ENCODE results near the gene PRKAG2.
"Not testable (repeated sequence)": the region's sequence is repeated elsewhere in the genome, so short reads cannot be mapped to it uniquely, and the experiment has no call there.

Gene PRKAG2

GRCh38 chr7:151829707-151830106 is 47.2 kb downstream of the PRKAG2 start:
- no peak overlapping the region for H3K4me3 Mint-ChIP-seq
- peaks cover 8% of the 10 kb centered on the region for H3K4me1 Mint-ChIP-seq (ENCODE audit: low read depth)
- H3K27ac Mint-ChIP-seq, result no peak overlapping the region
- no peaks in the 10 kb centered on the region for H3K27me3 Mint-ChIP-seq (ENCODE audit: low read depth)
- H3K36me3 Mint-ChIP-seq (ENCODE audit: low read depth), result no peaks in the 10 kb centered on the region
- no peaks in the 10 kb centered on the region for H3K9me3 Mint-ChIP-seq
- no peak for DNase-seq (ENCODE audit: low spot score)

- no peak for DNase-seq (ENCODE audit: low spot score)
- peaks cover 4% of the 10 kb centered on the region for H3K4me1 Mint-ChIP-seq (ENCODE audit: low read depth)
- H3K36me3 Mint-ChIP-seq (ENCODE audit: low read depth), result no peaks in the 10 kb centered on the region
- no peak overlapping the region for H3K4me3 Mint-ChIP-seq
- H3K27me3 Mint-ChIP-seq (ENCODE audit: low read depth), result no peaks in the 10 kb centered on the region
- no peak overlapping the region for H3K27ac Mint-ChIP-seq
- H3K9me3 Mint-ChIP-seq, result no peaks in the 10 kb centered on the region
Measured at GRCh38 chr7:151827620-151828019, 49.3 kb downstream of the PRKAG2 start.

GRCh38 chr7:151826316-151826715 is 50.6 kb downstream of the PRKAG2 start:
- not testable (repeated sequence) for H3K27me3 Mint-ChIP-seq (ENCODE audit: low read depth); H3K4me1 Mint-ChIP-seq (ENCODE audit: low read depth)

GRCh38 chr7:151825721-151826120 is 51.2 kb downstream of the PRKAG2 start:
- H3K27me3 Mint-ChIP-seq (ENCODE audit: low read depth), result no peaks in the 10 kb centered on the region
- no peak for DNase-seq (ENCODE audit: low spot score)
- H3K4me3 Mint-ChIP-seq, result no peak overlapping the region
- H3K9me3 Mint-ChIP-seq, result no peaks in the 10 kb centered on the region
- H3K27ac Mint-ChIP-seq, result no peak overlapping the region
- H3K36me3 Mint-ChIP-seq (ENCODE audit: low read depth), result no peaks in the 10 kb centered on the region
- H3K4me1 Mint-ChIP-seq (ENCODE audit: low read depth), result peaks cover 4% of the 10 kb centered on the region

More at GRCh38 chr7:151826316-151826715, 50.6 kb downstream of the PRKAG2 start:
- not testable (repeated sequence) for H3K9me3 Mint-ChIP-seq; H3K4me3 Mint-ChIP-seq; H3K36me3 Mint-ChIP-seq (ENCODE audit: low read depth); H3K27ac Mint-ChIP-seq; DNase-seq (ENCODE audit: low spot score)

GRCh38 chr7:151824373-151824933 is 52.5 kb downstream of the PRKAG2 start:
- H3K36me3 Mint-ChIP-seq (ENCODE audit: low read depth), result no peaks in the 10 kb centered on the region
- H3K4me1 Mint-ChIP-seq (ENCODE audit: low read depth), result peaks cover 4% of the 10 kb centered on the region
- H3K4me3 Mint-ChIP-seq, result no peak overlapping the region
- no peaks in the 10 kb centered on the region for H3K27me3 Mint-ChIP-seq (ENCODE audit: low read depth)
- no peak for DNase-seq (ENCODE audit: low spot score)
- H3K9me3 Mint-ChIP-seq, result no peaks in the 10 kb centered on the region
- H3K27ac Mint-ChIP-seq, result no peak overlapping the region

GRCh38 chr7:151823566-151824372 is 53.1 kb downstream of the PRKAG2 start:
- Mint-ChIP-seq H3K27me3 (ENCODE audit: low read depth) (no peaks in the 10 kb centered on the region), H3K4me3 (no peak overlapping the region), H3K9me3 (no peaks in the 10 kb centered on the region), H3K27ac (no peak overlapping the region), H3K4me1 (ENCODE audit: low read depth) (no peaks in the 10 kb centered on the region), H3K36me3 (ENCODE audit: low read depth) (no peaks in the 10 kb centered on the region)
- no peak for DNase-seq (ENCODE audit: low spot score)

- H3K27me3 Mint-ChIP-seq (ENCODE audit: low read depth), result no peaks in the 10 kb centered on the region
- DNase-seq (ENCODE audit: low spot score), result no peak
- H3K36me3 Mint-ChIP-seq (ENCODE audit: low read depth), result no peaks in the 10 kb centered on the region
- no peaks in the 10 kb centered on the region for H3K9me3 Mint-ChIP-seq
- no peak overlapping the region for H3K27ac Mint-ChIP-seq
- no peak overlapping the region for H3K4me3 Mint-ChIP-seq
- H3K4me1 Mint-ChIP-seq (ENCODE audit: low read depth), result no peaks in the 10 kb centered on the region
Measured at GRCh38 chr7:151822541-151823181, 54.3 kb downstream of the PRKAG2 start.

- Mint-ChIP-seq H3K9me3 (no peaks in the 10 kb centered on the region), H3K4me3 (no peak overlapping the region), H3K27ac (no peak overlapping the region), H3K36me3 (ENCODE audit: low read depth) (no peaks in the 10 kb centered on the region), H3K27me3 (ENCODE audit: low read depth) (no peaks in the 10 kb centered on the region), H3K4me1 (ENCODE audit: low read depth) (no peaks in the 10 kb centered on the region)
- DNase-seq (ENCODE audit: low spot score), result no peak
Measured at GRCh38 chr7:151821806-151822540, 54.9 kb downstream of the PRKAG2 start.

- H3K36me3 Mint-ChIP-seq (ENCODE audit: low read depth), result no peaks in the 10 kb centered on the region
- no peak for DNase-seq (ENCODE audit: low spot score)
- H3K27me3 Mint-ChIP-seq (ENCODE audit: low read depth), result no peaks in the 10 kb centered on the region
- H3K27ac Mint-ChIP-seq, result no peak overlapping the region
- no peaks in the 10 kb centered on the region for H3K4me1 Mint-ChIP-seq (ENCODE audit: low read depth)
- no peaks in the 10 kb centered on the region for H3K9me3 Mint-ChIP-seq
- no peak overlapping the region for H3K4me3 Mint-ChIP-seq
Measured at GRCh38 chr7:151821226-151821625, 55.7 kb downstream of the PRKAG2 start.

- no peak for DNase-seq (ENCODE audit: low spot score)
- H3K9me3 Mint-ChIP-seq, result no peaks in the 10 kb centered on the region
- H3K4me3 Mint-ChIP-seq, result no peak overlapping the region
- no peaks in the 10 kb centered on the region for H3K4me1 Mint-ChIP-seq (ENCODE audit: low read depth)
- no peaks in the 10 kb centered on the region for H3K27me3 Mint-ChIP-seq (ENCODE audit: low read depth)
- no peaks in the 10 kb centered on the region for H3K36me3 Mint-ChIP-seq (ENCODE audit: low read depth)
- H3K27ac Mint-ChIP-seq, result no peak overlapping the region
Measured at GRCh38 chr7:151820491-151821105, 56.3 kb downstream of the PRKAG2 start.

GRCh38 chr7:151819866-151820265 is 57.0 kb downstream of the PRKAG2 start:
- H3K4me1 Mint-ChIP-seq (ENCODE audit: low read depth), result no peaks in the 10 kb centered on the region
- H3K27me3 Mint-ChIP-seq (ENCODE audit: low read depth), result no peaks in the 10 kb centered on the region
- DNase-seq (ENCODE audit: low spot score), result no peak
- no peak overlapping the region for H3K27ac Mint-ChIP-seq
- H3K36me3 Mint-ChIP-seq (ENCODE audit: low read depth), result no peaks in the 10 kb centered on the region
- H3K4me3 Mint-ChIP-seq, result no peak overlapping the region
- no peaks in the 10 kb centered on the region for H3K9me3 Mint-ChIP-seq

GRCh38 chr7:151818674-151819519 is 58.0 kb downstream of the PRKAG2 start:
- DNase-seq (ENCODE audit: low spot score), result no peak
- H3K4me3 Mint-ChIP-seq, result no peak overlapping the region
- H3K36me3 Mint-ChIP-seq (ENCODE audit: low read depth), result no peaks in the 10 kb centered on the region
- no peaks in the 10 kb centered on the region for H3K27me3 Mint-ChIP-seq (ENCODE audit: low read depth)
- no peaks in the 10 kb centered on the region for H3K9me3 Mint-ChIP-seq
- H3K27ac Mint-ChIP-seq, result no peak overlapping the region
- no peaks in the 10 kb centered on the region for H3K4me1 Mint-ChIP-seq (ENCODE audit: low read depth)

Data from T-helper 2 cell treated with Interferon-gamma antibody and Interleukin-4, amounts not matched to agents 5 μg/mL and 100 μg/mL, for 36 hours (primary cell).